ENCODE measurements around the gene SLC48A1. TPM values are rescaled to one million over a fixed set of nuclear protein-coding genes. Genes with fewer than 3 reads are reported as not detected.

Gene SLC48A1
- polyA plus RNA-seq, 1 donor from 2014 or later, result 8.0 TPM

- TF ChIP-seq EZH2 (IDR thresholded peaks at IDR 0.05; ENCODE audit: borderline replicate concordance, insufficient read depth, low read length, poor library complexity, severe bottlenecking) (no peak), SMC3 (conservative IDR thresholded peaks at IDR 0.05; ENCODE audit: poor library complexity) (no peak)
- TF ChIP-seq, protein P1, sequence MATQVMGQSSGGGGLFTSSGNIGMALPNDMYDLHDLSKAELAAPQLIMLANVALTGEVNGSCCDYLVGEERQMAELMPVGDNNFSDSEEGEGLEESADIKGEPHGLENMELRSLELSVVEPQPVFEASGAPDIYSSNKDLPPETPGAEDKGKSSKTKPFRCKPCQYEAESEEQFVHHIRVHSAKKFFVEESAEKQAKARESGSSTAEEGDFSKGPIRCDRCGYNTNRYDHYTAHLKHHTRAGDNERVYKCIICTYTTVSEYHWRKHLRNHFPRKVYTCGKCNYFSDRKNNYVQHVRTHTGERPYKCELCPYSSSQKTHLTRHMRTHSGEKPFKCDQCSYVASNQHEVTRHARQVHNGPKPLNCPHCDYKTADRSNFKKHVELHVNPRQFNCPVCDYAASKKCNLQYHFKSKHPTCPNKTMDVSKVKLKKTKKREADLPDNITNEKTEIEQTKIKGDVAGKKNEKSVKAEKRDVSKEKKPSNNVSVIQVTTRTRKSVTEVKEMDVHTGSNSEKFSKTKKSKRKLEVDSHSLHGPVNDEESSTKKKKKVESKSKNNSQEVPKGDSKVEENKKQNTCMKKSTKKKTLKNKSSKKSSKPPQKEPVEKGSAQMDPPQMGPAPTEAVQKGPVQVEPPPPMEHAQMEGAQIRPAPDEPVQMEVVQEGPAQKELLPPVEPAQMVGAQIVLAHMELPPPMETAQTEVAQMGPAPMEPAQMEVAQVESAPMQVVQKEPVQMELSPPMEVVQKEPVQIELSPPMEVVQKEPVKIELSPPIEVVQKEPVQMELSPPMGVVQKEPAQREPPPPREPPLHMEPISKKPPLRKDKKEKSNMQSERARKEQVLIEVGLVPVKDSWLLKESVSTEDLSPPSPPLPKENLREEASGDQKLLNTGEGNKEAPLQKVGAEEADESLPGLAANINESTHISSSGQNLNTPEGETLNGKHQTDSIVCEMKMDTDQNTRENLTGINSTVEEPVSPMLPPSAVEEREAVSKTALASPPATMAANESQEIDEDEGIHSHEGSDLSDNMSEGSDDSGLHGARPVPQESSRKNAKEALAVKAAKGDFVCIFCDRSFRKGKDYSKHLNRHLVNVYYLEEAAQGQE (IDR thresholded peaks at IDR 0.05; ENCODE audit: borderline replicate concordance), result no peak
- no peaks in the 10 kb centered on the region for H3K36me3 ChIP-seq (ENCODE audit: insufficient read depth, low read length)
- peak overlapping the region; percentile 75 for H3K4me3 ChIP-seq (ENCODE audit: low read length)
- H3K9me3 ChIP-seq (ENCODE audit: low read length), result no peaks in the 10 kb centered on the region
- no peak overlapping the region for H3K27ac ChIP-seq (ENCODE audit: low read length)
- H3K9ac ChIP-seq (ENCODE audit: low read length), result no peak overlapping the region
- H3K27me3 ChIP-seq (ENCODE audit: insufficient read depth, low read depth, low read length), result no peaks in the 10 kb centered on the region
- no peak overlapping the region for H2AFZ ChIP-seq (ENCODE audit: low read depth, low read length)
- H3K79me2 ChIP-seq (replicated peaks; ENCODE audit: insufficient read depth, low read length), result peaks cover 13% of the 10 kb centered on the region
- H3K9me2 ChIP-seq (ENCODE audit: insufficient read depth, low read length), result no peaks in the 10 kb centered on the region
- H3K4me2 ChIP-seq (ENCODE audit: low read length), result no peak overlapping the region
- no peaks in the 10 kb centered on the region for H3F3A ChIP-seq (ENCODE audit: insufficient read depth, low read length, poor library complexity, severe bottlenecking)
- H4K20me1 ChIP-seq (ENCODE audit: insufficient read depth), result no peaks in the 10 kb centered on the region
Observed at GRCh38 chr12:47818007-47818376, 45.0 kb downstream of the SLC48A1 start.

DNA sequence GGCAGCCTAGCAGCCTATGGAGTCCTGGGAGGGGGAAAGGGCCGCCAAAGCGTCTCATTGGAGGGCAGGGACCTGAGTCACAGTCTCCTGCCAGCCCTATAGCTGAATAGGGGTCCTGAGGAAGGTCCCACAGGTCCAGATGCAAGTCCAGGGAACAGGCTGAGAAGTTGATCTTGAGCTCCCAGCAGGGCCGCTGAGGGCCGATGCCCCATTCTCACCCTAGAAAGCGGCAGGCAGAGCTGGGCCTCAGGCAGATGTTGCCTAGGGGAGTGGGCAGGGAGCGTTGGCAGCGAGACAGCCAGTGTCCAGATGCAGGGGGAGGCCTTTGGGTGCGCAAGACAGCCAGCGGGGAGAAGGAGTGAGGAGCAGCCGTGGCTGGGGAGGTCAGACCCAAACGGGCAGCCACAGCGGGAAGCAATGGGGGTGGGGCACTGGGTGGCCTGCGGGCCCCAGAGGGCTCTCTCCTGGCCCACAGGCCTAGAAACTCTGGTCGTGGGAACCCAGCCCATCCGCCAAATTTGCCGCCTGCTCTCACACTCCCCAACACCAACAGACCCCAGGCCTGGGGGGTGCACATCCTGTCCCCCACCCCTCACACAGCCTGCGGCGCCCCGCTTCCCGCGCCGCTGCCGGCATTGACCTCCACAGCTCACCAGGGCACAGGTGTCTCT, 45.6 kb downstream of the SLC48A1 start:
- no peaks in the 10 kb centered on the region for H3K9me3 ChIP-seq (ENCODE audit: low read length)
- peak overlapping the region; percentile 76 for H2AFZ ChIP-seq (ENCODE audit: low read depth, low read length)
- peaks cover 13% of the 10 kb centered on the region for H3K79me2 ChIP-seq (replicated peaks; ENCODE audit: insufficient read depth, low read length)
- peak overlapping the region; percentile 44 for H3K4me2 ChIP-seq (ENCODE audit: low read length)
- H3K36me3 ChIP-seq (ENCODE audit: insufficient read depth, low read length), result no peaks in the 10 kb centered on the region
- H4K20me1 ChIP-seq (ENCODE audit: insufficient read depth), result no peaks in the 10 kb centered on the region
- peak overlapping the region; percentile 75 for H3K4me3 ChIP-seq (ENCODE audit: low read length)
- TF ChIP-seq RAD21 (conservative IDR thresholded peaks at IDR 0.05) (no peak), MXI1 (conservative IDR thresholded peaks at IDR 0.05; ENCODE audit: poor library complexity, severe bottlenecking) (no peak), EZH2 (IDR thresholded peaks at IDR 0.05; ENCODE audit: borderline replicate concordance, insufficient read depth, low read length, poor library complexity, severe bottlenecking) (no peak), POLR2AphosphoS5 (IDR thresholded peaks at IDR 0.05) (no peak), TAF1 (IDR thresholded peaks at IDR 0.05; ENCODE audit: low read depth) (no peak), CTCF (IDR thresholded peaks at IDR 0.05; ENCODE audit: poor library complexity, severe bottlenecking) (no peak), EP300 (conservative IDR thresholded peaks at IDR 0.05; ENCODE audit: poor library complexity, severe bottlenecking) (no peak), SMC3 (conservative IDR thresholded peaks at IDR 0.05; ENCODE audit: poor library complexity) (no peak)
- TF ChIP-seq, protein P1 (IDR thresholded peaks at IDR 0.05; ENCODE audit: borderline replicate concordance), result no peak
- H3K27me3 ChIP-seq (ENCODE audit: insufficient read depth, low read depth, low read length), result no peaks in the 10 kb centered on the region
- H3K9ac ChIP-seq (ENCODE audit: low read length), result peak overlapping the region; percentile 86
- no peaks in the 10 kb centered on the region for H3K9me2 ChIP-seq (ENCODE audit: insufficient read depth, low read length)
- peak overlapping the region; percentile 36 for H3K27ac ChIP-seq (ENCODE audit: low read length)
- no peaks in the 10 kb centered on the region for H3F3A ChIP-seq (ENCODE audit: insufficient read depth, low read length, poor library complexity, severe bottlenecking)
